GM21423 (cell line): ENCODE data around the gene ZNF516.
"Not testable (repeated sequence)": the region's sequence is repeated elsewhere in the genome, so short reads cannot be mapped to it uniquely, and the experiment has no call there.

Experiments used
- ATAC-seq: cut with Tn5 transposase; IDR thresholded peaks from one replicate; pipeline ENCODE4 v1.9.1; 2021; ENCODE audit warnings: mild to moderate bottlenecking, moderate library complexity; ENCODE audit not compliant: unreplicated experiment

The ZNF516 gene, protein sequence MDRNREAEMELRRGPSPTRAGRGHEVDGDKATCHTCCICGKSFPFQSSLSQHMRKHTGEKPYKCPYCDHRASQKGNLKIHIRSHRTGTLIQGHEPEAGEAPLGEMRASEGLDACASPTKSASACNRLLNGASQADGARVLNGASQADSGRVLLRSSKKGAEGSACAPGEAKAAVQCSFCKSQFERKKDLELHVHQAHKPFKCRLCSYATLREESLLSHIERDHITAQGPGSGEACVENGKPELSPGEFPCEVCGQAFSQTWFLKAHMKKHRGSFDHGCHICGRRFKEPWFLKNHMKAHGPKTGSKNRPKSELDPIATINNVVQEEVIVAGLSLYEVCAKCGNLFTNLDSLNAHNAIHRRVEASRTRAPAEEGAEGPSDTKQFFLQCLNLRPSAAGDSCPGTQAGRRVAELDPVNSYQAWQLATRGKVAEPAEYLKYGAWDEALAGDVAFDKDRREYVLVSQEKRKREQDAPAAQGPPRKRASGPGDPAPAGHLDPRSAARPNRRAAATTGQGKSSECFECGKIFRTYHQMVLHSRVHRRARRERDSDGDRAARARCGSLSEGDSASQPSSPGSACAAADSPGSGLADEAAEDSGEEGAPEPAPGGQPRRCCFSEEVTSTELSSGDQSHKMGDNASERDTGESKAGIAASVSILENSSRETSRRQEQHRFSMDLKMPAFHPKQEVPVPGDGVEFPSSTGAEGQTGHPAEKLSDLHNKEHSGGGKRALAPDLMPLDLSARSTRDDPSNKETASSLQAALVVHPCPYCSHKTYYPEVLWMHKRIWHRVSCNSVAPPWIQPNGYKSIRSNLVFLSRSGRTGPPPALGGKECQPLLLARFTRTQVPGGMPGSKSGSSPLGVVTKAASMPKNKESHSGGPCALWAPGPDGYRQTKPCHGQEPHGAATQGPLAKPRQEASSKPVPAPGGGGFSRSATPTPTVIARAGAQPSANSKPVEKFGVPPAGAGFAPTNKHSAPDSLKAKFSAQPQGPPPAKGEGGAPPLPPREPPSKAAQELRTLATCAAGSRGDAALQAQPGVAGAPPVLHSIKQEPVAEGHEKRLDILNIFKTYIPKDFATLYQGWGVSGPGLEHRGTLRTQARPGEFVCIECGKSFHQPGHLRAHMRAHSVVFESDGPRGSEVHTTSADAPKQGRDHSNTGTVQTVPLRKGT

DNA sequence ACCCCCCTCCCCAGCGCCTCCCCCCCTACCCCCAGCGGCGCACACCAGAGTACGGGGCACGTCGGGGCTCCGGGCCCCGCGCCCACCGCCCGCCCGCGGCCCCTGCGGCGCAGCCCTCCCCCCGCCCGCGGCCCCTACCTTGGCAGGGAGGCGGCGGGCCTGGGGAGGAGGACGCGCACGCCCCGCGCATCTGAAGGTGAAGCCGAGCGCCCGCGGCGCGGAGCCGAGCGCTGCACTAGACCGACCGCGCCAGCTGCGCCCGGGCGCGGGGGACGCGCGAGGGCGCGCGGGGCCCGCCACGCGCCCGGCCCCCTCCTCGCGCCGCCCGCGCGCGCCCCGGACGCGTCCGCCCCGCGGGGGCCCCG, at the start of gene ZNF516:
Gene ZNF516, minus strand, starts transcription at position 237 of the 365 bp plus-strand sequence. CDS start 52,188 bp downstream, outside the sequence.
- no peak for ATAC-seq

DNA sequence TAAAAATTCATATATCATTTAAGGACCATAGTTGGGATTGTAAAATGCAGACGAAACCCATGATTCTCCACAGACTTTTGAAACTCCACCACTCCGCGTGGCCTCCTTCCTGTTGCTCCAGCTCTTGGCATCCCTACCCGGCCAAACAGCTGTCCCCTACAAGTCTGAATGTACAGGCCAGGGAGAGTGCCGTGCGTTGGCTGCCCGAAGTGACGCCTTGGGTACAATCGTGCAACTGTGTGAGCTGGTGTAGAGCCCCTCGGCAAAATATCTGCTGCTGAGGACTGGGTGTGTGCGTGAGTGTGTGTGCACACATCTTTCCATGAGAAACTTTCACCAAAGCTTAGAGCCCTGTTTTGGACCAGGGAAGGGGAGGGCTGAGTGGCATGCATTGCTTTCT, 43.8 kb upstream of the ZNF516 start:
- ATAC-seq: no peak

DNA sequence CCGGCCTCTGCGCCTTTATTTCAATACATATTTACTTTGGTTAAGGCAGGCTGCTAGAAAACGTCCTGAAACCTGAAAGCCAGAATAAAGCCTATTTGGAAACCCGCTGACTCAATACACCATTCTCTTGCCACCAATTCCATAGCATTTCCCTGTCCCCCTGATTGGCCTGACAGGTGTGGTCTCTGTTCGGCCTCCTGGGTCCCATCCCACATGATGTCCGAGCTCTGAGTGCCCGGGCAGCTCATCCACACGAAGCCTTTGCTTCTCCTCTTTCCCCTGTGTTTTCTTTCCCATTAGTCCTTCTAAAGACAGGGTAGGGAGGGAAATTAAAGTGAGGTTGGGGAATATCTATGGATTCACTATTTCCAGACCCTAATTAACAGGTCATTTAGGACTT, 42.6 kb upstream of the ZNF516 start:
- no peak for ATAC-seq

DNA sequence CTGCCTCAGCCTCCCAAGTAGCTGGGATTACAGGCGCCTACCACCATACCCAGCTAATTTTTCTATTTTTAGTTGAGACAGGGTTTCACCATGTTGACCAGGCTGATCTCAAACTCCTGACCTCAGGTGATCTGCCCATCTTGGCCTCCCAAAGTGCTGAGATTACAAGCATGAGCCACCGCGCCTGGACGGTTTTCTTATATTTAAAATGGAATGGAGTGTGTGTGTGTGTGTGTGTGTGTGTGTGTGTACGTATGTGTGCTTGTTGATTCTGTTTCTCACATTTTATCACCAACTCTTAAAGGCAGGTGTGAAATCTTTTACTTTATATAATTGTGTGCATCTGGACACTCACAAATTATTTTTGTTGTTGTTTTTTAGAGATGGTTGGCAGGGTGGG, 41.6 kb upstream of the ZNF516 start:
- not testable (repeated sequence) for ATAC-seq

DNA sequence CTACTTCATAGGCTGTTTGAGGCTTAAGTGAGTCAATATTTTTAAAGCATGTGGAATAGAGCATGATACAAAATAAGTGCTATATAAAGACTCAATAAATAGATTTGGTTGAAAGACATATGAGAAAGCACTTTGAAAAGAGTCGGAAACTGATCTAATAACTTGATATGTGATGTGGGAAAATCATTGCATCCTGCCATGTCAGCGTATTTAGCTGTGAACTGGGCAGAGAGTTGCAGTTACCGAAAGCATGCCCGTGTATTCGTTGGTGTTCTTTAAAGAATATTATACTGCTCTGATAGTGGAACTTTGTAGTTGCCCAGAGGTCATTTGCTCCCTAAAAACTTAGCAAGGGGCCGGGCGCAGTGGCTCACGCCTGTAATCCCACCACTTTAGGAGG, 37.8 kb upstream of the ZNF516 start:
- no peak for ATAC-seq

DNA sequence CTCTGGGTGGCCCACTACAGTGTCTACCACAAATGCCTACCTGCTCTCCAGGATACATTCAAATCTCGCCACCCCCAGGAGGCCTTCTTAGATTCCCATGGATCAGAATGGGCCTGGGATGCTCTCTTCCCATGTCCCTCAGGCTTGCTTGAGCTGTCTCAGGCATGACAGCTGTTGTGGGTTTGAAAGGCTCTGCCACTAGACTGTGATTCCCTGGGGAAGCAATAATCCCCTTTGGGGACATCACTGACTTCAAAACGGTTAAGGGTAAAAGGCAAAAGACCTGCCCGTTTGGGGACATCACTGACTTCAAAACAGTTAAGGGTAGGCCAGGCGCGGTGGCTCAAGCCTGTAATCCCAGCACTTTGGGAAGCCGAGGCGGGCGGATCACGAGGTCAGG, 35.8 kb upstream of the ZNF516 start:
- ATAC-seq: no peak

DNA sequence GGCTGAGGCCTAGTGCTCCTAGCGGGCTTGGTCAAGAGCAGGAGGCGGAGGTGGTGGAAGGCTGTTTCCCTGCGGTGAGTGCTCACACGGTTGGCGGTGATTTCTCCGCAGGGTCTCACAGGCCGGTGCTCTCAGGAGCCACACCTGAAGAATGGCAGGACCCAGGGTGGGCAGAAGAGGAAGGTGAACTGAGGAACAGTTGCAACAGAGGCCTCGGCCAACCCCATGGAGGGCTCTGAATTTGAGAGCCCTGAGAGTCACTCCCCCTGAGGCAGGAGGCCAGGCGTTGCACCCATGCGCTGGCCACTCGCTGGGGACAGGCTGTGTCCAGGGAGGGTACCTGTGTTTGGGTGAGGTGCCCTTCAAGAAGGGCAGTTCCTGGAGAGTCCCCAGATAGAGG, 35.3 kb upstream of the ZNF516 start:
- ATAC-seq: no peak

DNA sequence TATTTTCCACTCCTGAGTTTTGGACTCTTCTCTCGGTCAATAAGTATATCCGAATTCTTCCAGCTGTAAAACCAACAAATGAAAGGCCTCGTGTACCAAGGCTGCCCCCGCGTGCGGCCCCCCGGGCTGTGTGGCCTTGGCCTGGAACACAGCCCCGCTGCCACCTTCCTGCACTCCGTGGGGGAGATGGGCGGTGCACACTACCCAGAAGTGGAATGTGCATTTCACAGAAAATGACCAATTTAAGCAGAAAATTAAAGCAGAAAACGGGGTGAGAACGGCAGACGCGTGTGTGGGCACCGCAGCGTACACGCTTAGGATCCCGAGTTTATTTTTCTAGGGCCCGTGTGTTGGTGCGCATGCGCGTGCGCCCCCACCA, 34.4 kb upstream of the ZNF516 start:
- no peak for ATAC-seq

DNA sequence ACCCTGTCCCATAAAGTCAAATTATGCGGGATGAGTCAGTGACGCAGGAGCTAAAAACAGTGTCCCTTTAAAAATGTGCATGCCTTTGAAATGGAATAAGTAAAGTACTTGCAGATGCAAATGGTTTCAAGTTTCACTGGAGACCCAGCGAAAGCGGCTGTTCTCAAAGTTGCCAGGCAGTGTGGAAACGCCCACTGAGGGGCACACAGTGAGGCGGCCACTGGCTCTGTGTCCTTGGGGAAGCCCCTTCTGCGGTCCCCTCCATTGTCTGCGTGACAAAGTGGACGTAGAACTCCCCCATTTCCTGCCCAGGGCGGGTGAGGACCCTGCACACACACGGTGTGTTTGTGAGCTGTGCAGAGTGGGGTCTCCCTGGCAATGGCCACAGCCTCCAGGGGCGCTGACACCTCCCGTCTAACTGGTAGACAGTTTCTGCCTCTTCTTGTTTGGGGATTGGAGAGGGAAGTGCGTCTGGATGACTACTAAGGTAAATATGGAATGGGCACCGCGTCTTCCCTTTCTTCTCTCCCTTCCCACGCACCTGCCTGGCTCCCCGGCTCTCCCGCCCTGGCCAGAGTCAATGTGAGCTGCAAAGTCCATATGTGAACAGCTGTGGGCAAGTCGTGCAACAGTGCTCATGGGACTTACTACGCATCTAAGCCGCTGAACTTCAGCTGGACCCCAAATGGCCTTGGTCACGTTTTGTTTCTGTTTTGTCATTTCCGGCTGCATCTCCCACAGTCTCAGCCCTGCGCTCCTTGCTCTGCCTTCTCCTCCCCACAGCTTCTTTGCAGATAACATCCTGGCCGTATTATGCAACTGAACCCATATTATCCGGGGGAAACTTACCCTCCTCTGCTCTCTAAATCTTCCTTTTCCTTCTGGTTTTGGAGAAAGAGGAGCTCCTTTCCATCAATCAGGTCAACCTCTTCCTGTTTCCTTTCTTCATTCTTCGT, 33.7 kb upstream of the ZNF516 start:
- peak; percentile 53 for ATAC-seq

DNA sequence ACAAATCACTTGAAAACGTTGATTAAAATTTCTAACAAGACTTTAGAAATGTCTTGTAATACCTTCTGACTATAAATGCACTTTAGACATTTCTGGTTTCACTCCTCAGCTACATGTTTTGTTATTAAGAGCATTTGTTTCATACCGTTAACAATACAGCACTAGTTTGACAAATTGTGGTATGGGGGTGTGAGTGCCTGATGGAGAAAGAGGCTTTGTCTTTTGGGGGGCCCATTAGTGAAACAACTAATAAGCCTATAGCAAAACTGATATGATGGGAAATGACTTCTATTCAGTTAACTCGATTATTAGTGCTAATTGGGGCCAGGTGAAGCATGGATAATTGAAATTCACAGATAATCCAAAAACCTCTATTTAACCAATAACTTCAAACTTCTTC, 30.9 kb upstream of the ZNF516 start:
- ATAC-seq: no peak

DNA sequence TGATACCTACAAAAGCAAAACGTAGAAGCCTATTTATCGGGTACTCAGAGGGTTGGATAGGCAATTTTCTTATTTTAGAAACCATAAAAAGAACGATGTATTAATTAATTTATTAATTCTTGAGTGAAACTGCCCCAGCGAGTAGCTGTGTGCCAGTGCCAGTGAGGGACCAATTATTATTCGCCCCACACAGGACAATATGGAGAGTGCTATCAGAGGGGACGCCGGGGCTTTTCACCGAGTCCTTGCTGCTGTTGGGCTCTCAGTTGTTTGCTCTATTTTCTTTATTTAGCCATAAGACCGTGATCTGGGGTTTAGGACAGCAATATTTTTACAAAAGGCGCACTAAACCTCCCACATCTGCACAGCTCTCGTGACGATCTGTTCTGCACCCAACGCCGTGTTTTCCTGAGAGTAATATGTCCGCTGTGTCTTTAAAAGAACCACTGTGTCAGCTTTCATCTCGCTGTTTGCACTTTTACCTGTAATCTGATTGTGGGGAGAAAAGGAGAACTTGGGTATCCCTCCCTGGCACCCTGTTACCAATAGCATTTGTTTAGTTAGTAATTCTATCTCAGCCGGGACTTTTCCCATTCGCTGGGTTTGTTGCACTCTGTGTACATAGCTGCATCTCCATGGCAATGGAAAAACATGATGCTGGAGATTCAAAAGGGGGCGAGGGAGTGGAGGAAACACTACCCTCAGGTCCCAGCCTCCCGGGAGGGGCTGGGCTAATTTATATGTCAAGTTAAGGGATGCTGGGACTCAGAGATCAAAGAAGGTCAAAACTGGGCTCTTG, 30.1 kb upstream of the ZNF516 start:
- ATAC-seq: no peak

DNA sequence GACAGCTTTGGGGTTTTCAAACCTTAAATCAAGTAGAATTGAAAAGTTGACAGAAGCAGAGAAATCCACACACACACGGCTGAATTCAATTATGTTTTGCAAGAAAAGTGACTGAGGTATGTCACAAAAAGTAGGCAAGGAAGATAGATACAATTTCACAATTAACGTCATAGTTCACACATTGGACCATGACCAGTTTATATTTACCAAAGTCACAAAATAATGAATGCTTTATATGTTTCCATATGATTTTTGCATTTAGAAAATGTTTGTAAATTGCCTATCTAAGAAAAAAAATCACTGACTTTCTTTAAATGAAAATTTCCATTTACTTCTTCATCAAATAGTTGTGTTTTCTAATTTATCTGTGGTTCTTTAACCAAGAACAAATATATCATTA, 29.4 kb upstream of the ZNF516 start:
- ATAC-seq: no peak

DNA sequence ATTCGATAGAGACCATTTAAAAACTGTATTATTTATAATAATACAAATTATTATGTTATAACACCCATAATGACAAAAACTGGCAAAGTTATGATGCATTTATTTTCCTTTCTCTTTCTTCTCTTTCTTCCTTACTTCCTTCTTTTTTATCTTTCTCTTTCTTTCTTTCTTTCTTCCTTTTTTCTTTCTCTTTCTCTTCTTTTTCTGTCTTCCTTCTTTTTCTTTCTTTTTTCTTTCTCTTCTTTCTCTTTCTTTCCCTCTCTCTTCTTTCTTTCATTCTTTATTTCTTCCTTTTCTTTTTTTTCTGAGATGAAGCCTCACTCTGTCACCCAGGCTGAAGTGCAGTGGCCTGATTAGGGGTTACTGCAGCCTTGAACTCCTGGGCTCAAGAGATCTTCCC, 27.5 kb upstream of the ZNF516 start:
- no peak for ATAC-seq

DNA sequence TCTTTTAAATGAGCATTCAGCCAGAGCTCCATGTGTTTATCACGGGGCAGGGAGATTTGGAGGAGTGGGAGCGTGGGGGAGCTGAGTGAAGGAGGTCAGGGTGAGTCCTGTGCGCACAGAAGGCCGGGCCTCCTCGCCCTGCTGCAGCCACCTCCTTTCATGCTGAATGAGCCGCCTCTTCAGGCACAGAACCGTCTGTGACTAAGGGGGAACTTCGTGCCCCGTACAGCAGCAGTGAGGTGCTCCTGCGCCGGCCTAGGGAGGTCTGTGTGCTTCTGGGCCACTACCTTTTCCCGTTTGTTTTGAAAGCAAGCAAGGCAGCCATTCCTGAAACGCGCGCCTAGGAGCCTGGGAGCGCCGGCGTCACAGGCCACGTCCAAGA, 27.1 kb upstream of the ZNF516 start:
- ATAC-seq: no peak

DNA sequence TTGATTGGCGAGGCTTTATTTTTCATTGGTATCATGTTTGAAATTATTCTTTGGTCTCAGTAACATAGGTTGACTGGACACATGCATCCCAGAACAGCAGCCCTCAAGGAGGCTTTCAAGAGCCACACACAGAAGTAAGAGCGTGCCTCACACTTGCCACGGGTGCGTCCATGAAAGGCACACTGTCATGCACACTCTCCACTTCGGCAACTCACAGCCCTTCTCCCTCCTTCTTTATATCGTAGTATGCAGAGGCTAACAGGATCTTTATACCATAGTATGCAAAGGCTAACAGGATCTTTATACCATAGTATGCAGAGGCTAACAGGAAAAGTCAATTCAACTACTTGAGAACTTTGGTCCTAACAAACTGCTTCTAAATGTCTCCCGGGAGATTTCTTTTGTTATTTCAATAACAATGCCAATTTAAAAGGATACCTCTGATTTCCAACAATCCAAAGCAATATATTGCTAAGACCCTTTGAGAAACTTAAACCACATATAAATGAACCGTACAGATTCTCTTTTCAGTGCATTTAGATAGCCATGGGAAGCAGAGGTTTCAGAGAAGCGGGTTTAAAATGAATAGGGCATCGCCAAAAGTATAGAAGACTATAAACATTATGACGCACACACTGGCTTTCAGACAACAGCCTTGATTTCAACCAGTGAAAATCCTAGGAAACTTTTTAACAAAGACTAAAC, 26.5 kb upstream of the ZNF516 start:
- ATAC-seq: no peak

DNA sequence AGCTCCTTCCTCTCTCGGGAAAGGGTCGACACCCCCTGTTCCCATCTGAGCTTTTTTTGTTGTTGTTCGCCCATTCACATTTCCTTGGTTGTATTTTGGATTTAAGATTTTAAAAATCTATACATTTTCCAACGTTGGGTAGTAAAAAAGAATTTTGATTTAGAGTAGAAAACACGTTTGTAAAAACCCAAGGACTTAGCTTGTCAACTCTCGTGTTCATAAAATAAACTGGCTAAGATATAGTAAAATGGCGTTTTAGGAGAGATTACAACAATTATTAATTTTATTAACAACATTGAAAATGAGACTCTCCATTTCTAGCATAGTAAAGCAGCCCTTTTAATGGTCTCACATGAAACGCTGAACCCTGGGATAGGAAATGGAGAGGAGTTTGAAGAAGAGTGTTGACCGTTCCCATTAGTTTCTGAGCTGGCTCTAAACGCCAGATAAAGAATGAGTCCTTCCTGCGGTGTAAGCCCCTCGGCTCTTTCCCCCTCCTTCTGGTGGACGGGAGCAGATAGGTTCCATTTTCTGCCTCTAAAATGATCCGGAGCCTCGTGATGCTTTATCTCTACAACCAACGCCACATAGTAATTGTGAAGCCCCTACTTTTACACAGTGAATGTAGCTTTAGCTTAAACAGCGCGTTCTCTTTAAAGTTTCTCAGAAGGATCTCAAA, 24.0 kb upstream of the ZNF516 start:
- ATAC-seq: no peak

DNA sequence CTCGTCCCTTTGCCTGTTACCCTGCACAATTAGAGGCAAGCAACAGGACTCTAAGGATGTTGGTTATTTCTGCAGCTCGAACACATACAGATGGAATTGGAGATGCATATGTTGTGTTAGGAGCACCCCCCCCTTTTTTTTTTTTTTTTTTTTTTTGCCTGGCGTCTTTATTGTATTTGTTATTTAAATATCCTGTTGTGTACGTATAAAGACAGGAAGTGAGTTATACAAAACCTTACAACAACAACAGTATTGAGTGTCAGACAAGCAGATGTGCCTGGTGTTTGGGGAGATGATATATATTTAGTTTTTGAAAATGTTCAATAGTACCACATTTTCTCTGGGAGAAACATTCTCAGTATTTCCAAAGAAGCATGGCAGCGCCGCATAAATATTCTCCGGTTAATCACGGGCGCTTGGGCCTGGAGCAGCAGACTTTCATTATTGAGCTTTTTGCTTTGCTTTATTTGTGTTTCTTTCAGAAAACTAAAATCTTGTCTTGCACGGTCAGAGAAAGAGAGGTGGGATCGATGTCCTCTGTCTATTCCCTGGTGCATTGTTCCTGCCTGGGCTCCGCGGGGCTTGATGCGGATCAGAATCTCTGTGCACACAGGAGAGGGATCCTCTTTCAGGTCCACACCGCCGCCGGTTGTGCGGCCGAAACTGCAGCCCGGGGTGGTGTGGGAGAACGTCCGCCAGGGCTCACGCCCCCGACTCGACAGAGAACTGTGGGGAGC, 23.2 kb upstream of the ZNF516 start:
- no peak for ATAC-seq

DNA sequence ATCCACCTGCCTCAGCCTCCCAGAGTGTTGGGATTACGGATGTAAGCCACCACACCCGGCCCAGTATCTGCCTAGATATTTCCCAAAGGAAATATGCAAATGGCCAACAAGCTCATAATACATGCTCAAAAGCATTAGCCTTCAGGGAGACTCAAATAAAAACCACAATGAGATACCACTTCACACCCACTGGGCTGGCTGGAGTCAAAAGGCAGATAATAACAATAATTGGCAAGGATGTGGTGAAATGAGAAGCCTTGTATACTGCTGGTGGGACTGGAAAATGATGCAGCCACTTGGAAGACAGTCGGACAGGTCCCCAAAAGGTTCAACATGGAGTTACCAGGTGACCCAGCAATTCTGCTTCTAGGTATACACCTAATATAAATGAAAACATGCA, 20.5 kb upstream of the ZNF516 start:
- ATAC-seq: no peak
